Fibroblast of mammary gland (primary cell): ENCODE data around the gene VANGL1.

Experiments
- DNase-seq: peaks from one replicate; pipeline ENCODE4 v3.0.0-alpha.2; 2010; ENCODE audit warnings: low read depth
- H3K4me3 ChIP-seq: 2 replicates; pipeline ENCODE4 v1.5.1; 2011; ENCODE audit warnings: low read depth, mild to moderate bottlenecking, low read length, moderate library complexity; ENCODE audit not compliant: control insufficient read depth
- CTCF ChIP-seq: conservative IDR thresholded peaks from 2 replicates; pipeline ENCODE4 v1.5.1; 2011; ENCODE audit warnings: low read depth, low read length, inconsistent platforms; ENCODE audit not compliant: control insufficient read depth, insufficient read depth

The VANGL1 gene

DNA sequence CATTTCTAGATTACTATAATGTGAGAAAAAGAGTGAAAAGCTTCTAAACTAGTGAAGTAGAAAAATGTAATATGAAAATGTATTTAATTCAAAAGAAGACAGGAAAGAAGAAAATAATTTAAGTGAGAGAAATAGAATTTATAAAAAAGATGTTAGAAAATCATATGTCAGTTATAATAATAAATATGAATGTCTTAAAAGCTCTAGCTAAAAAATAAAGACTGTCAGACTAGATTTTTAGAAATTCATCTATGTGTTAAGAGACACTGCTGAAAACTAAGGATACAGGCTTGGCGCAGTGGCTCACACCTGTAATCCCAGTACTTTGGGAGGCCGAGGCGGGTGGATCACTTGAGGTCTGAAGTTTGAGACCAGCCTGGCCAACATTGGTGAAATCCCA is 37.3 kb upstream of the VANGL1 start:
- TF ChIP-seq CTCF, result no peak
- DNase-seq, result no peak
- no peak overlapping the region for H3K4me3 ChIP-seq

GRCh38 chr1:115606305-115606704 is 35.5 kb upstream of the VANGL1 start:
- no peak overlapping the region for H3K4me3 ChIP-seq
- no peak for DNase-seq
- no peak for TF ChIP-seq CTCF

DNA sequence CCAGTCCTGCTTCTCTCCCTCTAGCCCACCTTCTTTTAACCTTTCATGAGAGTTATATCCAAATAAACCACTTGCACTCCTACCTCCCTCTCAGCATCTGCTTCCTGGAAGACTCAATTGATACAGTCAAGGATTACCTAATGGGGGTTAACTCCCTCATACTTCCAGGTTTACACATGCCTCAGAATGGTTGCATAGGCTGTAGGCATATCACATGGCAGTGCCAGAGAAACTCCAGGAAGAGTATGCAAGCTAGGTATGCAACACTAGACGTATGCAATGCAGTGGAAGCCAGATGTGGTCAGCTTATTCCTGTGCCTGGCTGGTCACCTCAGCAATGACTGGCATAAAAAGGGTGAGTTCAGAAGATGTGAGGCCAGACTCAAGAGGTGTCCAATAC is 32.7 kb upstream of the VANGL1 start:
- TF ChIP-seq CTCF, result no peak
- no peak overlapping the region for H3K4me3 ChIP-seq
- DNase-seq, result no peak

DNA sequence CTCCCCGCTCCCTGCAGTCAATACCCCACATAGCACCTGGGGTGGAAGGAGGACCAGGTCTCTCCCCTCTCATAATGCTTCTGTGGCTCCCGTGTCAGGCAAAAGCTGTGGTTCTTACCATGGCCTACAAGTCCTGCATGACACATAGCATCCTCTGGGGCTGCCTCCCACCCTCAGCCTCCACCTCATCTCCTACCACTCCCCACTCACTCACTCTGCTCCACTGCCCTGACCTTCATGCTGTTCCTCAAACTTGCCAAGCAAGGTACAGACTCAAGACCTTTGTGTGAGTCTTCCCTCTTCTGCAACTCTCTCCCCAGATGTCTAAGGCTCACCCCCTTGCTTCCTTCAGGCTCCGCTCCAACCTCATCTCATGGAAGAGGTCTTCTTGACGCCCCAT is 28.0 kb upstream of the VANGL1 start:
- H3K4me3 ChIP-seq, result no peak overlapping the region
- TF ChIP-seq CTCF, result no peak
- DNase-seq, result no peak

DNA sequence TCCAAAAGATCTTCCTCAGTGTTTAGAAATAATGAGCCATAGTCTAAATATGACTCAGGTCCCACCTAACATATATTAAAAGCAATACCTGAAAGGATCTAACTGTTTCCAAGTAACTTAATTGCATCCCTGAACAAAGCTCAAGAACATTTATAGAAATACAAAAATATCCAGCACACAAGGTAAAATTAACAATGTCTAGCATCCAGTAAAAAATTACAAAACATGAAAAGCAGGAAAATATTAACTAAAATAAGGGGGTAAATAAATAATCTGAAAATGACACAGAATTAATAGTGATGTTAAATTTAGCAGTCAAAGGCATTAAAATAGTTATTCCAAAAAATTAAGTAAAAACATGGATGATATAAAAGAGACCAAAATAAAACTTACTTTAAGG is 21.3 kb upstream of the VANGL1 start:
- no peak overlapping the region for H3K4me3 ChIP-seq
- no peak for DNase-seq
- TF ChIP-seq CTCF, result no peak

DNA sequence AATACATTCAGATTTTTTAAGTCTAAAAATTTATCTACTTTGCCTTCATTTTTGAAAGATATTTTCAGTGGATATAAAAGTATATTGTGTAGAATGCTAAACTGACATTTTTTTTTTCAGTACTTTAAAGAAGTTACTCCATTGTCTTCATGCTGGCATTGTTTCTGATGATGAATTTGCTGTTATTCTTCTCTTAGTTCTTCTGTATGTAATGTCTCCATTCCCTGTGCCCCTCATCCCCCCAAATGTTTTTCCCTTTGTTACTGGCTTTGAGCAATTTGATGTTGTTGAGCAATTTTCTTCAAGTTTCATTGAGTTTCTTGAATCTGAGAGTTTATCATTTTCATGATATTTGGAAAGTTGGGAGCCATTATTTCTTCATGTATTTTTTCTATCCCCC is 20.8 kb upstream of the VANGL1 start:
- no peak for DNase-seq
- no peak for TF ChIP-seq CTCF

DNA sequence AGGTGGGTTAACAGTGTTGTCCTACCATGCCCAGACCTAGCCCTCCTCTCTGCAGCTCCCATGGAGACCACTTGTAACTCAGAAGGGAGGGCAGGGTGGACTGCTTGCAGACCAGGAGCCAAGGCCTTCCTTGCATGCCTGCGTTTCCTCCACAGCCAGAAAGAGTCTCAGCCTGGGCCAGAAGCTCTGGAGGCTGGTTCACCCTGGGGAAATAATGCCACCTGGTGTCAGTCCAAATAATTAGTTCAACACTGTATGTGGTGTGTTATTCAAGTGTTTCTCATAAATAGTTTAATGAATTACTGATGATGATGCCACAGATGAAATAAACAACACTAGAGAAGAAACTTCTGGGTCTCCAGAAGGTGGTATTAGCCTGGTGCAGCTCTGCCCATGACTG is 16.9 kb upstream of the VANGL1 start:
- DNase-seq, result no peak
- no peak for TF ChIP-seq CTCF
- H3K4me3 ChIP-seq, result no peak overlapping the region

More for the DNA sequence above, 20.8 kb upstream of the VANGL1 start:
- H3K4me3 ChIP-seq, result no peak overlapping the region
